ENCODE results near the gene RAB8A.

RAB8A gene

DNA sequence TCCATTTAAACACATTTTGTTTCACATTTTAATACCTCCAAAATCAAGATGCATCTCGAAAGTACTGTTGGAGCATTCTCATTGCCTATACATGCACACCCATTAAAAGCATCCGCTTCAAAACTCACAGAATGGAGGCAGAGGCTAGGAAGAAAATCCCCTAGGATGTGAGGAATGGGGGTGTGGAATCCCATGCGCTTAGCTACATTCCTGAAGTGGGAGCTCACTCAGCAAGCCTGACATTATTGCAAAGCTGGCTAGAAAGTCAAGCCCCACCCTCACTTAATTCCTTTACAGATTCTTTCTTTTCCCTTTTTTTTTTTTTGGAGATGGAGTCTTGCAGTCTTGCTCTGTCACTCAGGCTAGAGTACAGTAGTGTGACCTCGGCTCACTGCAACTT is 68.9 kb downstream of the RAB8A start:
- DNase-seq (ENCODE audit: low spot score) = no peak

Measured in RKO (cell line).